H1 (cell line): Measurements from ENCODE around the gene GGCX. TPM values are rescaled to one million over a fixed set of nuclear protein-coding genes. Genes with fewer than 3 reads are reported as not detected.

Experiments
- CHD2 ChIP-seq: IDR thresholded peaks from 2 replicates; pipeline ENCODE4 v1.6.1; 2012; ENCODE audit warnings: low read length, improper control_type of control experiment
- CHD7 ChIP-seq: fragments of 300-600 bp; sonication (generic); IDR thresholded peaks from 2 replicates; pipeline ENCODE4 v1.7.1; 2012; ENCODE audit warnings: low read length, moderate library complexity, mild to moderate bottlenecking, inconsistent platforms; ENCODE audit not compliant: insufficient replicate concordance
- RBBP5 ChIP-seq: IDR thresholded peaks from 2 replicates; pipeline ENCODE4 v1.7.1; 2012; ENCODE audit warnings: low read depth, mild to moderate bottlenecking, inconsistent platforms, low read length, moderate library complexity, borderline replicate concordance
- polyA plus RNA-seq, 7 experiments: library from polyadenylated mRNA; depleted of rRNA in 3 of 7; stranded (reverse) in 5 of 7; unstranded in 2 of 7; fragments of >200 nt in 5 of 7; fragments of 200-250 nt in 2 of 7; gene quantifications; 1 replicate in 5 of 7; 2 replicates in 1 of 7; 4 replicates in 1 of 7; pipeline versions ENCODE4 v1.2.1 to v1.2.3, GENCODE V29; 2011 to 2013; ENCODE audit warnings: missing spikeins in 2 of 7, mixed read lengths in 2 of 7
- total RNA-seq: library from RNA; stranded (reverse); fragmentation: NEBNext Ultra II Directional; extraction: Animal tissue kit (Norgen Biotek cat#: 25700); gene quantifications from 2 replicates; pipeline ENCODE4 v1.2.1, GENCODE V29; 2021

Gene GGCX
- total and polyA plus RNA-seq, 2 of the 8 experiments (the other 6 are each of a cell fraction or from before 2014, with no cell fraction given), result 29.4 to 33.8 TPM

DNA sequence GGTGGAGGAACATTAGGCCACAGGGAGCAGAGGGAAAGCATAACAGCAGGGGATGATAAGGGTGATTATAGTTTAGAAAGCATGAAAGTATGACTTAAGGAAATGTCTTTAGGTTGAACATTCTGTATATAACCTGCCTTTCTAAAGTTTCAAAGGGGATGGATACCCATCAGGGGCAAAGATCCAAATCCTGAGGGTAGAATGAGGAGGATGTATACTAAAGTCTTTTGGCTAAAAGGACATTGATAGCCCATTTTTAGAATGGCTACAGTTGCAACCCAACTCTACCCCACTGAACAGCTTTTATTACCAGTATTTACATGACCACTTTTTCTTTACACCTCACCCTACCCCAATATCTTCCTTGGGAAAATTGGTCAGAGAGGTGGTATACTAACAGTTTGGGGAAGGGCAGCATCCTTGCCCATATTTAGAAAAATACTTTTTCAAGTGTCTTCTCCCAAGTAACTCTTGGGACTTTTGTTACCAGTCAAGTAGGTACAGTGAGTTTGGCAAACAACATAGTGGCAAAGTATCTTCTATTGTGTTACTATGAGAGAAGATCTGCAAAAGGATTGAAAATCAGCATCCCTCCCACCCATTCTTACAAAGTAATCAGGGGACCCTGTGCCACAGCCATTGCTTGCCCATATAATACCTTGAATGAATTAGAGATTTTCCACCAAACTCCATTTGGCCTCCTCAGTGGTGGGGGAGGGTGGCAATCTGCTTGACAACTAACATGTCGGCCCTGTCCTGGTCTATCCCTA, 14.0 kb downstream of the GGCX start (continued):
- TF ChIP-seq CHD7, result no peak
- no peak for TF ChIP-seq RBBP5
- TF ChIP-seq CHD2, result no peak
